Spleen (tissue), 11 donors: ENCODE measurements around the gene ZNF571. TPM values are rescaled to one million over a fixed set of nuclear protein-coding genes. Genes with fewer than 3 reads are reported as not detected.

Experiments
- DNase-seq: peaks from one replicate; pipeline ENCODE4 v3.0.0-alpha.2; 2020
- H3K27ac ChIP-seq, 8 donors: fragments of 200-600 bp; sonication (generic) in 7 of 8; 1 replicate in 4 of 8; 2 replicates in 4 of 8; pipeline versions ENCODE4 v1.5.0 to v1.8.0; 2016 to 2021; ENCODE audit warnings: inconsistent platforms in 4 of 8, mild to moderate bottlenecking in 4 of 8, moderate library complexity in 1 of 8
- H3K27me3 ChIP-seq, 7 donors: fragments of 200-600 bp; sonication (generic) in 6 of 7; replicated peaks in 1 of 7; 1 replicate in 4 of 7; 2 replicates in 3 of 7; pipeline versions ENCODE4 v1.5.0 to v1.8.0; 2016 to 2021; ENCODE audit warnings: inconsistent platforms in 3 of 7, mild to moderate bottlenecking in 1 of 7
- H3K36me3 ChIP-seq, 6 donors: fragments of 200-600 bp; sonication (generic) in 5 of 6; 1 replicate in 4 of 6; 2 replicates in 2 of 6; pipeline versions ENCODE4 v1.5.0 to v1.8.0; 2016 to 2021; ENCODE audit warnings: inconsistent platforms in 2 of 6
- H3K4me1 ChIP-seq, 6 donors: fragments of 200-600 bp; sonication (generic) in 5 of 6; 1 replicate in 3 of 6; 2 replicates in 3 of 6; pipeline versions ENCODE4 v1.5.0 to v1.8.0; 2016 to 2021; ENCODE audit warnings: inconsistent platforms in 3 of 6
- H3K4me3 ChIP-seq, 8 donors: fragments of 200-600 bp; sonication (generic) in 7 of 8; 1 replicate in 4 of 8; 2 replicates in 4 of 8; pipeline versions ENCODE4 v1.5.0 to v1.8.0; 2016 to 2021; ENCODE audit warnings: inconsistent platforms in 4 of 8, mild to moderate bottlenecking in 4 of 8, moderate library complexity in 2 of 8
- H3K9me3 ChIP-seq, 8 donors: fragments of 200-600 bp; sonication (generic) in 7 of 8; 1 replicate in 4 of 8; 2 replicates in 4 of 8; pipeline versions ENCODE4 v1.5.0 to v1.8.0; 2016 to 2021; ENCODE audit warnings: inconsistent platforms in 4 of 8
- CTCF ChIP-seq, 11 experiments: fragments of 200-600 bp in 7 of 11; fragments of 450-650 bp in 4 of 11; sonication (generic) in 4 of 11; IDR thresholded peaks in 8 of 11; conservative IDR thresholded peaks in 3 of 11; 1 replicate in 7 of 11; 2 replicates in 4 of 11; pipeline versions ENCODE4 v1.4.0 to v1.8.0; 2016 to 2021; ENCODE audit warnings: antibody characterized with exemption in 11 of 11, inconsistent platforms in 4 of 11, mild to moderate bottlenecking in 1 of 11
- POLR2A ChIP-seq, 3 donors: fragments of 450-650 bp; IDR thresholded peaks; one replicate each; pipeline ENCODE4 v1.5.1; 2017; ENCODE audit warnings: antibody characterized with exemption in 3 of 3, mild to moderate bottlenecking in 1 of 3
- POLR2AphosphoS5 ChIP-seq, 3 donors: sonication (generic); formaldehyde crosslinking; IDR thresholded peaks; one replicate each; pipeline ENCODE4 v1.5.1; 2017; ENCODE audit warnings: antibody characterized with exemption in 3 of 3
- WGBS, 5 donors: extraction: QIAGEN DNeasy Blood & Tissue Kit in 3 of 5; methylation state at CpG; one replicate each; pipeline versions ENCODE4 v1.1.5 to v1.1.7; 2013 to 2018; 5-methylcytosine and 5-hydroxymethylcytosine counted together
- intact Hi-C: fragments of 100-400 bp; cut with DNase I; formaldehyde crosslinking; loops from one replicate; pipeline ENCODE4 v1.15.0; 2023; ENCODE audit warnings: low total_unique reads
- polyA plus RNA-seq, 3 donors: library from polyadenylated mRNA; stranded (reverse); fragments of 200-250 nt; gene quantifications; one replicate each; pipeline ENCODE4 v1.2.1, GENCODE V29; 2013
- total RNA-seq, 7 donors: library from RNA; depleted of rRNA in 3 of 7; stranded (reverse); fragments of >200 nt in 3 of 7; fragmentation: NEBNext Ultra II Directional in 4 of 7; extraction: Animal tissue kit (Norgen Biotek cat#: 25700) in 4 of 7; gene quantifications; one replicate each; pipeline versions ENCODE4 v1.1.0 to v1.2.1, GENCODE V29; 2016 to 2021
- donor health status: healthy with polysubstance abuse.
- donor health status: DM: no; HTN: no; CAD: no; lungs with moderate emphysema.
- donor health status: DM: no; HTN: no; CAD: no.
- donor health status: Bipolar disorder and iron deficiency.
- donor health status: healthy.
- donor health status: DM: no; HTN: no; CAD: no.
- donor health status: DM: yes; HTN: yes; CAD: no.

The ZNF571 gene
- total and polyA plus RNA-seq, 10 donors = 2.2 to 9.4 (median 5.3) TPM

DNA sequence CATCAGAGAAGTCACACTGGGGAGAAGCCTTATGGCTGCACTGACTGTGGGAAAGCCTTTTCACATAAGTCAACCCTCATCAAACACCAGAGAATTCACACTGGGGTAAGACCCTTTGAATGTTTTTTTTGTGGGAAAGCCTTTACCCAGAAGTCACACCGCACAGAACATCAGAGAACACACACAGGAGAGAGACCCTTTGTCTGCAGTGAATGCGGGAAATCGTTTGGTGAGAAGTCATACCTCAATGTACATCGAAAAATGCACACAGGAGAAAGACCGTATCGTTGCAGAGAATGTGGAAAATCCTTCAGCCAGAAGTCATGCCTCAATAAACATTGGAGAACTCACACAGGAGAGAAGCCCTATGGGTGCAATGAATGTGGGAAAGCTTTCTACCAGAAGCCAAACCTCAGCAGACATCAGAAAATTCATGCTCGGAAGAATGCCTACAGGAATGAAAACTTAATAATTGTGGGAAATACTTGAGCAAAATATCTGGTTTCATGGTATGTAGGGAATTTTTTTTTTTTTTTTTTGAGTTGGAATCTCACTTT is 57.1 kb downstream of the ZNF571 start:
- WGBS, 5 donors = 83 to 97% (median 94%) methylated on average over 7 of the region's 7 CpGs
- Histone ChIP-seq H3K27me3 (no peaks in the 10 kb centered on the region), H3K36me3 (peaks cover 28 to 60% (median 52%) of the 10 kb centered on the region in 6 donors), H3K4me3 (no peak overlapping the region), H3K27ac (no peak overlapping the region), H3K9me3 (peaks cover 0 to 99% (median 0%) of the 10 kb centered on the region in 8 donors), H3K4me1 (no peaks in the 10 kb centered on the region)
- TF ChIP-seq CTCF (IDR thresholded peaks at IDR 0.05 in 8 of 11, conservative IDR thresholded peaks at IDR 0.05 in 3 of 11) (no peak), POLR2A (IDR thresholded peaks at IDR 0.05) (no peak), POLR2AphosphoS5 (IDR thresholded peaks at IDR 0.05) (no peak)
- intact Hi-C loops = no loop called here
- no peak for DNase-seq

GRCh38 chr19:37519890-37520289 is 74.7 kb downstream of the ZNF571 start:
- no peak overlapping the region for H3K4me3 ChIP-seq
- DNase-seq = no peak
- H3K4me1 ChIP-seq = no peaks in the 10 kb centered on the region
- H3K27me3 ChIP-seq = no peaks in the 10 kb centered on the region
- peaks cover 0 to 100% (median 99%) of the 10 kb centered on the region in 8 donors for H3K9me3 ChIP-seq
- TF ChIP-seq CTCF (IDR thresholded peaks at IDR 0.05 in 8 of 11, conservative IDR thresholded peaks at IDR 0.05 in 3 of 11) = no peak
- no peak for TF ChIP-seq POLR2AphosphoS5 (IDR thresholded peaks at IDR 0.05)
- no peak for TF ChIP-seq POLR2A (IDR thresholded peaks at IDR 0.05)
- peaks cover 3 to 99% (median 77%) of the 10 kb centered on the region in 6 donors for H3K36me3 ChIP-seq
- intact Hi-C loops = no loop called here
- 57 to 97% (median 83%) methylated on average over 1 to 2 of the region's 2 CpGs for WGBS, 5 donors
- no peak overlapping the region for H3K27ac ChIP-seq

Other genes with a start within 250 kb of the ZNF571 start
- gene ZNF527, start 223.7 kb downstream of the ZNF571 start, total RNA-seq = 10 to 100 TPM in 2 of 7 donors, 1 to 10 TPM in 5; 5.6 to 14.9 (median 7.0) TPM
- gene ZNF527, start 223.7 kb downstream of the ZNF571 start, polyA plus RNA-seq = 1 to 10 TPM; 2.4 to 4.0 (median 2.5) TPM
- gene ZNF569, start 127.3 kb downstream of the ZNF571 start, total RNA-seq = 1 to 10 TPM; 5.4 to 7.8 (median 7.0) TPM
- 1 to 10 TPM; 2.7 to 2.9 (median 2.8) TPM for gene ZNF569, start 127.3 kb downstream of the ZNF571 start, polyA plus RNA-seq
- gene ZNF570, start 125.4 kb downstream of the ZNF571 start, total RNA-seq = 10 to 100 TPM in 2 of 7 donors, 1 to 10 TPM in 5; 4.4 to 14.7 (median 8.3) TPM
- 1 to 10 TPM; 1.3 to 1.6 (median 1.6) TPM for gene ZNF570, start 125.4 kb downstream of the ZNF571 start, polyA plus RNA-seq
- 1 to 10 TPM; 4.4 to 8.5 (median 7.6) TPM for gene ZNF793, start 87.9 kb downstream of the ZNF571 start, total RNA-seq
- gene ZNF793, start 87.9 kb downstream of the ZNF571 start, polyA plus RNA-seq = 1 to 10 TPM; 2.2 to 2.3 (median 2.3) TPM
- gene ZNF540, start 84 bp upstream of the ZNF571 start, total RNA-seq = 1 to 10 TPM; 4.7 to 9.8 (median 6.8) TPM
- 1 to 10 TPM; 3.8 to 4.8 (median 4.0) TPM for gene ZNF540, start 84 bp upstream of the ZNF571 start, polyA plus RNA-seq
- gene ZFP30, start 60.7 kb upstream of the ZNF571 start, total RNA-seq = 10 to 100 TPM in 5 of 7 donors, 1 to 10 TPM in 2; 9.2 to 14.8 (median 13.0) TPM
- 1 to 10 TPM; 2.7 to 3.2 (median 3.0) TPM for gene ZFP30, start 60.7 kb upstream of the ZNF571 start, polyA plus RNA-seq
- 10 to 100 TPM in 1 of 7 donors, 1 to 10 TPM in 6; 3.4 to 10.3 (median 7.0) TPM for gene ZNF607, start 125.0 kb upstream of the ZNF571 start, total RNA-seq
- 1 to 10 TPM; 2.7 to 3.0 (median 2.8) TPM for gene ZNF607, start 125.0 kb upstream of the ZNF571 start, polyA plus RNA-seq
- gene ZNF573, start 184.8 kb upstream of the ZNF571 start, total RNA-seq = 10 to 100 TPM in 6 of 7 donors, 1 to 10 TPM in 1; 9.1 to 23.4 (median 20.0) TPM
- gene ZNF573, start 184.8 kb upstream of the ZNF571 start, polyA plus RNA-seq = 1 to 10 TPM in 2 of 3 donors, under 1 TPM in 1; 0.50 to 2.0 (median 1.3) TPM